ENCODE data around the gene RIOK1.

Gene RIOK1

GRCh38 chr6:7445885-7446461, 56.4 kb downstream of the RIOK1 start:
- Histone ChIP-seq H3K79me2 (ENCODE audit: insufficient read depth, low read length) (no peaks in the 10 kb centered on the region), H3K9me3 (ENCODE audit: insufficient read depth, low read depth, low read length) (no peaks in the 10 kb centered on the region), H3K9me2 (replicated peaks; ENCODE audit: low read depth, low read length) (no peaks in the 10 kb centered on the region), H3K4me2 (ENCODE audit: low read depth, low read length, poor library complexity, severe bottlenecking) (no peak overlapping the region), H3K4me1 (ENCODE audit: insufficient read depth, low read length, poor library complexity, severe bottlenecking) (no peaks in the 10 kb centered on the region), H2AFZ (ENCODE audit: low read length) (no peak overlapping the region), H3F3A (ENCODE audit: low read depth) (no peaks in the 10 kb centered on the region), H4K20me1 (ENCODE audit: insufficient read depth, low read length, poor library complexity, severe bottlenecking) (no peaks in the 10 kb centered on the region), H3K27me3 (ENCODE audit: insufficient read depth, low read length, poor library complexity, severe bottlenecking) (no peaks in the 10 kb centered on the region), H3K9ac (ENCODE audit: low read depth, low read length, poor library complexity, severe bottlenecking) (no peak overlapping the region), H3K36me3 (ENCODE audit: insufficient read depth, low read length) (no peaks in the 10 kb centered on the region), H3K4me3 (ENCODE audit: low read length, poor library complexity, severe bottlenecking) (no peak overlapping the region)
- TF ChIP-seq CTCF (conservative IDR thresholded peaks at IDR 0.05; ENCODE audit: low read length) (no peak), EZH2phosphoT487 (IDR thresholded peaks at IDR 0.05; ENCODE audit: borderline replicate concordance) (no peak)

- H3K79me2 ChIP-seq (ENCODE audit: insufficient read depth, low read length), result no peaks in the 10 kb centered on the region
- no peak overlapping the region for H3K4me3 ChIP-seq (ENCODE audit: low read length, poor library complexity, severe bottlenecking)
- H3K4me2 ChIP-seq (ENCODE audit: low read depth, low read length, poor library complexity, severe bottlenecking), result no peak overlapping the region
- no peaks in the 10 kb centered on the region for H4K20me1 ChIP-seq (ENCODE audit: insufficient read depth, low read length, poor library complexity, severe bottlenecking)
- TF ChIP-seq CTCF (conservative IDR thresholded peaks at IDR 0.05; ENCODE audit: low read length), result no peak
- no peak for TF ChIP-seq EZH2phosphoT487 (IDR thresholded peaks at IDR 0.05; ENCODE audit: borderline replicate concordance)
- no peaks in the 10 kb centered on the region for H3F3A ChIP-seq (ENCODE audit: low read depth)
- no peak overlapping the region for H2AFZ ChIP-seq (ENCODE audit: low read length)
- no peaks in the 10 kb centered on the region for H3K27me3 ChIP-seq (ENCODE audit: insufficient read depth, low read length, poor library complexity, severe bottlenecking)
- no peaks in the 10 kb centered on the region for H3K9me2 ChIP-seq (replicated peaks; ENCODE audit: low read depth, low read length)
- H3K9me3 ChIP-seq (ENCODE audit: insufficient read depth, low read depth, low read length), result no peaks in the 10 kb centered on the region
- H3K4me1 ChIP-seq (ENCODE audit: insufficient read depth, low read length, poor library complexity, severe bottlenecking), result no peaks in the 10 kb centered on the region
- no peaks in the 10 kb centered on the region for H3K36me3 ChIP-seq (ENCODE audit: insufficient read depth, low read length)
- no peak overlapping the region for H3K9ac ChIP-seq (ENCODE audit: low read depth, low read length, poor library complexity, severe bottlenecking)
Observed at GRCh38 chr6:7446619-7447325, 57.2 kb downstream of the RIOK1 start.

DNA sequence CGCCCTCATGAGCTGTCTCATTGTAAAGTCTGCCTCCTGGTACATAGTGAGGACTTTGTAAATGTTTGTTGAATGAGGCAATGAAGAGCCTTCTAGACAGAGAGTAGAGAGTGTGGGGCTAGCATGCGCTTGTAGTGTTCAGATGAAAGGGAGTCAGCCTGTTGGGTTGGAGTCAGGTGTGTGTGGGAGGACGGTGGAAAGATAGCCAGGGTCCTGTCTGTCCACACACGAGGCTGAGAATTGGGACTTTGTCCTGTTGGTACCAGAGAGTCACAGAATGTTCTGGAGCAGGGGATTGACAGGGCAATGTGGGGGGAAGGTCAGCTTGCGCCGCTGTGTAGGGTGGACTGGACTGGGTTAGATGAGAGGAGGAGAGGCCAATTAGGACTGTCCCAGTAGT, 58.6 kb downstream of the RIOK1 start:
- Histone ChIP-seq H3F3A (ENCODE audit: low read depth) (no peaks in the 10 kb centered on the region), H3K36me3 (ENCODE audit: insufficient read depth, low read length) (no peaks in the 10 kb centered on the region), H2AFZ (ENCODE audit: low read length) (no peak overlapping the region), H3K9ac (ENCODE audit: low read depth, low read length, poor library complexity, severe bottlenecking) (no peak overlapping the region), H3K79me2 (ENCODE audit: insufficient read depth, low read length) (no peaks in the 10 kb centered on the region), H3K4me3 (ENCODE audit: low read length, poor library complexity, severe bottlenecking) (no peak overlapping the region), H3K4me2 (ENCODE audit: low read depth, low read length, poor library complexity, severe bottlenecking) (no peak overlapping the region), H3K9me3 (ENCODE audit: insufficient read depth, low read depth, low read length) (no peaks in the 10 kb centered on the region), H3K9me2 (replicated peaks; ENCODE audit: low read depth, low read length) (no peaks in the 10 kb centered on the region), H4K20me1 (ENCODE audit: insufficient read depth, low read length, poor library complexity, severe bottlenecking) (no peaks in the 10 kb centered on the region), H3K4me1 (ENCODE audit: insufficient read depth, low read length, poor library complexity, severe bottlenecking) (no peaks in the 10 kb centered on the region), H3K27me3 (ENCODE audit: insufficient read depth, low read length, poor library complexity, severe bottlenecking) (no peaks in the 10 kb centered on the region)
- TF ChIP-seq EZH2phosphoT487 (IDR thresholded peaks at IDR 0.05; ENCODE audit: borderline replicate concordance) (no peak), CTCF (conservative IDR thresholded peaks at IDR 0.05; ENCODE audit: low read length) (no peak)
